PC-3 (cell line): ENCODE results near the gene NAA10. TPM values are rescaled to one million over a fixed set of nuclear protein-coding genes. Genes with fewer than 3 reads are reported as not detected.

Experiments
- ATAC-seq: fragments of 200-7000 bp; cut with Tn5 transposase; 2 replicates; pipeline ENCODE4 v1.9.1; 2020; ENCODE audit warnings: mild to moderate bottlenecking, moderate library complexity
- BruUV-seq: library from RNA; stranded (reverse); fragments of 400-500 nt; replicated peaks from 2 replicates; lab custom pipeline; 2021; lab: Mats Ljungman, UMichigan
- CTCF ChIA-PET: fragments of 300-600 bp; sonication (Branson Sonifier 250); formaldehyde crosslinking; loops from one replicate; lab custom pipeline; 2022; ENCODE audit warnings: antibody characterized with exemption; lab: Charles Lee
- POLR2A ChIA-PET: fragments of 300-600 bp; sonication (Branson Sonifier 250); formaldehyde crosslinking; loops from one replicate; lab custom pipeline; 2022; ENCODE audit warnings: antibody characterized with exemption; ENCODE audit not compliant: unreplicated experiment; lab: Charles Lee
- DNase-seq: peaks from one replicate; pipeline ENCODE4 v3.0.0-alpha.2; 2015
- H2AFZ ChIP-seq: fragments of 300-600 bp; sonication (generic); 2 replicates; pipeline ENCODE4 v1.6.0; 2016; ENCODE audit warnings: antibody characterized with exemption, low read length
- H3F3A ChIP-seq: fragments of 300-600 bp; sonication (generic); one replicate; pipeline ENCODE4 v1.6.0; 2017; ENCODE audit warnings: antibody characterized with exemption, low read length, control low read depth, mild to moderate bottlenecking; ENCODE audit not compliant: unreplicated experiment
- H3K27ac ChIP-seq: fragments of 300-600 bp; sonication (generic); 2 replicates; pipeline ENCODE4 v1.5.1; 2016; ENCODE audit warnings: mild to moderate bottlenecking, low read length
- H3K27me3 ChIP-seq: fragments of 300-600 bp; sonication (generic); 2 replicates; pipeline ENCODE4 v1.6.1; 2016; ENCODE audit warnings: low read length, mixed read lengths
- H3K36me3 ChIP-seq: fragments of 300-600 bp; sonication (generic); 2 replicates; pipeline ENCODE4 v1.6.1; 2016; ENCODE audit warnings: low read depth, mixed run types, low read length, mixed read lengths
- H3K4me1 ChIP-seq: fragments of 300-600 bp; sonication (generic); 2 replicates; pipeline ENCODE4 v1.5.1; 2016; ENCODE audit warnings: low read length; ENCODE audit not compliant: insufficient read depth
- H3K4me2 ChIP-seq: fragments of 300-600 bp; sonication (generic); 2 replicates; pipeline ENCODE4 v1.6.0; 2016; ENCODE audit warnings: low read length
- H3K4me3 ChIP-seq: fragments of 300-600 bp; sonication (generic); 2 replicates; pipeline ENCODE4 v1.5.1; 2016; ENCODE audit warnings: mild to moderate bottlenecking, low read length, mixed read lengths
- H3K79me2 ChIP-seq: fragments of 300-600 bp; sonication (generic); 2 replicates; pipeline ENCODE4 v1.6.1; 2017; ENCODE audit warnings: low read length, mixed read lengths
- H3K9ac ChIP-seq: fragments of 300-600 bp; sonication (generic); 2 replicates; pipeline ENCODE4 v1.6.0; 2016; ENCODE audit warnings: mild to moderate bottlenecking, low read length
- H3K9me2 ChIP-seq: fragments of 300-600 bp; sonication (generic); replicated peaks from 2 replicates; pipeline ENCODE4 v1.6.1; 2016; ENCODE audit warnings: mixed run types, low read length, mixed read lengths
- H3K9me3 ChIP-seq: fragments of 300-600 bp; sonication (generic); 2 replicates; pipeline ENCODE4 v1.6.1; 2016; ENCODE audit warnings: low read length, mixed read lengths
- H4K20me1 ChIP-seq: fragments of 300-600 bp; sonication (generic); 2 replicates; pipeline ENCODE4 v1.6.1; 2016; ENCODE audit warnings: low read length, mixed read lengths
- CTCF ChIP-seq: fragments of 300-600 bp; sonication (generic); conservative IDR thresholded peaks from 2 replicates; pipeline ENCODE4 v1.5.1; 2017; ENCODE audit warnings: antibody characterized with exemption, low read depth, mild to moderate bottlenecking, low read length
- EZH2 ChIP-seq: fragments of 300-600 bp; sonication (generic); IDR thresholded peaks from one replicate; pipeline ENCODE4 v1.6.1; 2017; ENCODE audit warnings: antibody characterized with exemption, mild to moderate bottlenecking, low read length; ENCODE audit not compliant: unreplicated experiment
- EZH2phosphoT487 ChIP-seq: fragments of 300-600 bp; sonication (generic); IDR thresholded peaks from 2 replicates; pipeline ENCODE4 v1.6.1; 2018; ENCODE audit warnings: mild to moderate bottlenecking, antibody characterized with exemption, low read length, borderline replicate concordance
- intact Hi-C: fragments of 100-400 bp; cut with micrococcal nuclease; formaldehyde crosslinking; loops from 2 replicates; pipeline ENCODE4 v1.9.0; 2023
- total RNA-seq: library from RNA; depleted of rRNA; stranded (reverse); fragments of >200 nt; gene quantifications from 2 replicates; pipeline ENCODE4 v1.2.3, GENCODE V29; 2014

The NAA10 gene
- total RNA-seq, 1 experiment from 2014 or later: 172 TPM

GRCh38 chrX:153944800-153945150, 9.9 kb upstream of the NAA10 start:
- H3K4me2 ChIP-seq: no peak overlapping the region
- H3K9me2 ChIP-seq: no peaks in the 10 kb centered on the region
- no peak for TF ChIP-seq CTCF
- no peak for TF ChIP-seq EZH2
- TF ChIP-seq EZH2phosphoT487: no peak
- no peak overlapping the region for H3K9ac ChIP-seq
- H3K27ac ChIP-seq: no peak overlapping the region
- H3K27me3 ChIP-seq: no peaks in the 10 kb centered on the region
- DNase-seq: no peak
- H2AFZ ChIP-seq: no peak overlapping the region
- ChIA-PET POLR2A (no interaction called here), CTCF (interaction anchor here (1.1 kb wide), 1 partner anchor 10 kb away, joined by 6 read pairs; the partner anchor contains the start of gene NAA10)
- H3F3A ChIP-seq: no peaks in the 10 kb centered on the region
- no peaks in the 10 kb centered on the region for H3K4me1 ChIP-seq
- H3K9me3 ChIP-seq: no peaks in the 10 kb centered on the region
- no peak overlapping the region for H3K4me3 ChIP-seq
- no peaks in the 10 kb centered on the region for H3K79me2 ChIP-seq
- H4K20me1 ChIP-seq: no peaks in the 10 kb centered on the region
- BruUV-seq: no TSS peak
- intact Hi-C loops: no loop called here
- H3K36me3 ChIP-seq: no peaks in the 10 kb centered on the region; the same call in 1 of the 2 replicates
- no peak for ATAC-seq

GRCh38 chrX:153944140-153944799, 9.4 kb upstream of the NAA10 start, which contains the start of gene RENBP:
Gene RENBP, minus strand, starts transcription at chrX:153944643. Its CDS starts 33 bp downstream, at chrX:153944610.
- no peaks in the 10 kb centered on the region for H3K9me3 ChIP-seq
- H3K27me3 ChIP-seq: no peaks in the 10 kb centered on the region
- CTCF ChIA-PET: no interaction called here
- no peaks in the 10 kb centered on the region; the same call in 1 of the 2 replicates for H3K36me3 ChIP-seq
- no peak for DNase-seq
- no peaks in the 10 kb centered on the region for H3F3A ChIP-seq
- no peak within 1 kb of the TSS for H2AFZ ChIP-seq
- no peaks in the 10 kb centered on the region for H4K20me1 ChIP-seq
- no TSS peak for BruUV-seq
- POLR2A ChIA-PET: no interaction called here
- no peak for ATAC-seq
- no peak within 1 kb of the TSS for H3K9ac ChIP-seq
- TF ChIP-seq CTCF (no peak), EZH2phosphoT487 (no peak), EZH2 (no peak)
- H3K4me1 ChIP-seq: no peaks in the 10 kb centered on the region
- no peak within 1 kb of the TSS for H3K27ac ChIP-seq
- no peak within 1 kb of the TSS for H3K4me2 ChIP-seq
- H3K9me2 ChIP-seq: no peaks in the 10 kb centered on the region
- H3K4me3 ChIP-seq: no peak within 1 kb of the TSS
- no peaks in the 10 kb centered on the region for H3K79me2 ChIP-seq
- intact Hi-C loops: no loop called here
